Pancreas (tissue), 10 donors: ENCODE results near the gene SSR3. TPM values are rescaled to one million over a fixed set of nuclear protein-coding genes. Genes with fewer than 3 reads are reported as not detected.
"Not testable (repeated sequence)": the region's sequence is repeated elsewhere in the genome, so short reads cannot be mapped to it uniquely, and the experiment has no call there.

Experiments
- ATAC-seq, 4 donors: fragments of 200-7000 bp; cut with Tn5 transposase; one replicate each; pipeline versions ENCODE4 v1.8.0 to v1.9.1; 2020; ENCODE audit warnings: mild to moderate bottlenecking in 4 of 4, moderate library complexity in 4 of 4
- DNase-seq, 6 donors: peaks; one replicate each; pipeline ENCODE4 v3.0.0-alpha.2; 2020
- FAIRE-seq: peaks from 2 replicates; lab custom pipeline; 2012; peaks lifted over from hg19 to GRCh38; lab: Jason Lieb, UNC
- H3K27ac ChIP-seq, 4 donors: fragments of 200-600 bp; sonication (generic); 1 replicate in 3 of 4; 2 replicates in 1 of 4; pipeline versions ENCODE4 v1.5.0 to v1.8.0; 2020
- H3K27me3 ChIP-seq, 4 donors: fragments of 200-600 bp; one replicate each; pipeline ENCODE4 v1.8.0; 2021
- H3K36me3 ChIP-seq, 3 donors: fragments of 200-600 bp; sonication (generic) in 1 of 3; one replicate each; pipeline versions ENCODE4 v1.5.0 to v1.8.0; 2020 to 2021
- H3K4me1 ChIP-seq, 3 donors: fragments of 200-600 bp; one replicate each; pipeline ENCODE4 v1.8.0; 2021
- H3K4me3 ChIP-seq, 4 donors: fragments of 200-600 bp; sonication (generic) in 2 of 4; one replicate each; pipeline versions ENCODE4 v1.5.0 to v1.8.0; 2020 to 2021
- H3K9me3 ChIP-seq, 4 donors: fragments of 200-600 bp; one replicate each; pipeline ENCODE4 v1.8.0; 2021
- CTCF ChIP-seq, 4 donors: fragments of 200-600 bp; sonication (generic) in 3 of 4; IDR thresholded peaks; one replicate each; pipeline versions ENCODE4 v1.5.0 to v1.8.0; 2021; ENCODE audit warnings: antibody characterized with exemption in 4 of 4
- WGBS, 2 donors: extraction: QIAGEN DNeasy Blood & Tissue Kit; methylation state at CpG; one replicate each; pipeline ENCODE4 v1.1.7; 2013; 5-methylcytosine and 5-hydroxymethylcytosine counted together
- intact Hi-C, 3 donors: fragments of 100-400 bp; cut with DNase I; formaldehyde crosslinking; loops; one replicate each; pipeline versions ENCODE4 v1.11.1 to v1.14.2; 2022
- polyA plus RNA-seq, 2 donors: library from polyadenylated mRNA; stranded (reverse); fragments of 200-250 nt; gene quantifications; one replicate each; pipeline ENCODE4 v1.2.3, GENCODE V29; 2013
- total RNA-seq, 6 donors: library from RNA; stranded (reverse); fragmentation: NEBNext Ultra II Directional in 4 of 6; extraction: Animal tissue kit (Norgen Biotek cat#: 25700) in 4 of 6; gene quantifications; one replicate each; pipeline versions ENCODE4 v1.2.1 to v1.2.4, GENCODE V29; 2021 to 2023
- donor health status: healthy with polysubstance abuse.
- donor health status: DM: no; HTN: no; CAD: no; lungs with moderate emphysema.
- donor health status: DM: no; HTN: no; CAD: no.
- donor health status: control.
- donor health status: control.
- donor health status: Bipolar disorder and iron deficiency.
- donor health status: DM: yes; HTN: yes; CAD: no.
- donor health status: DM: no; HTN: no; CAD: no.
- donor health status: DM: no; HTN: no; CAD: no.
- donor health status: DM: yes; HTN: yes; CAD: no.

The SSR3 gene
- total and polyA plus RNA-seq, 8 donors: 91.5 to 251 (median 169) TPM

- Histone ChIP-seq H3K4me3 (no peak overlapping the region), H3K9me3 (no peaks in the 10 kb centered on the region), H3K27ac (no peak overlapping the region), H3K4me1 (no peaks in the 10 kb centered on the region), H3K36me3 (no peaks in the 10 kb centered on the region), H3K27me3 (no peaks in the 10 kb centered on the region)
- intact Hi-C loops: no loop called here
- 84 to 85% methylated on average over 2 of the region's 2 CpGs for WGBS, 2 donors
- DNase-seq (no peak), ATAC-seq (peak in 2 of 4 donors; percentile 12 to 44), FAIRE-seq (no peak)
- no peak for TF ChIP-seq CTCF (IDR thresholded peaks at IDR 0.05)
These were observed 21.9 kb upstream of the SSR3 start for GRCh38 chr3:156576651-156577348.

- H3K4me3 ChIP-seq: no peak overlapping the region
- intact Hi-C loops: no loop called here
- ATAC-seq (no peak), FAIRE-seq (no peak), DNase-seq (no peak)
- no peaks in the 10 kb centered on the region for H3K4me1 ChIP-seq
- H3K27me3 ChIP-seq: no peaks in the 10 kb centered on the region
- TF ChIP-seq CTCF (IDR thresholded peaks at IDR 0.05): no peak
- H3K9me3 ChIP-seq: no peaks in the 10 kb centered on the region
- H3K27ac ChIP-seq: no peak overlapping the region
- WGBS, 2 donors: 72 to 83% methylated on average over 2 of the region's 2 CpGs
- no peaks in the 10 kb centered on the region for H3K36me3 ChIP-seq
These were observed 21.1 kb upstream of the SSR3 start for GRCh38 chr3:156576051-156576450.

- ATAC-seq (no peak), DNase-seq (no peak), FAIRE-seq (no peak)
- WGBS, 2 donors: 90 to 96% methylated on average over 3 of the region's 3 CpGs
- Histone ChIP-seq H3K27ac (no peak overlapping the region), H3K27me3 (no peaks in the 10 kb centered on the region), H3K4me3 (no peak overlapping the region), H3K9me3 (no peaks in the 10 kb centered on the region), H3K4me1 (no peaks in the 10 kb centered on the region), H3K36me3 (no peaks in the 10 kb centered on the region)
- intact Hi-C loops: no loop called here
- TF ChIP-seq CTCF (IDR thresholded peaks at IDR 0.05): no peak
These were observed 20.7 kb upstream of the SSR3 start for GRCh38 chr3:156575641-156576040.

GRCh38 chr3:156569881-156570280, 15.0 kb upstream of the SSR3 start:
- DNase-seq, FAIRE-seq, H3K4me3 ChIP-seq, H3K27me3 ChIP-seq, H3K36me3 ChIP-seq, H3K9me3 ChIP-seq, H3K4me1 ChIP-seq, ATAC-seq, H3K27ac ChIP-seq: not testable (repeated sequence)
- WGBS, 2 donors: 72 to 79% methylated on average over 4 of the region's 4 CpGs
- intact Hi-C loops: loop anchor here in 1 of 3 donors (10.0 kb wide), 1 partner anchor 95 kb away; no protein-coding TSS in a partner anchor

- intact Hi-C loops: loop anchor here in 1 of 3 donors (10.0 kb wide), 1 partner anchor 96 kb away; no protein-coding TSS in a partner anchor
- not testable (repeated sequence) for ATAC-seq, H3K27ac ChIP-seq, FAIRE-seq, H3K4me3 ChIP-seq, DNase-seq, H3K27me3 ChIP-seq, H3K36me3 ChIP-seq, H3K4me1 ChIP-seq, H3K9me3 ChIP-seq
- 89 to 93% methylated on average over 8 of the region's 8 CpGs for WGBS, 2 donors
These were observed 14.1 kb upstream of the SSR3 start for GRCh38 chr3:156569016-156569415.
